Ramos (cell line): Measurements from ENCODE around the gene TMEM41B.
"Not testable (repeated sequence)": the region's sequence is repeated elsewhere in the genome, so short reads cannot be mapped to it uniquely, and the experiment has no call there.

Experiments used
- in situ Hi-C: fragments of 300-500 bp; cut with MboI; formaldehyde crosslinking; loops from one replicate; pipeline ENCODE4 v1.14.3; 2022; ENCODE audit warnings: low sequenced_read_pairs; ENCODE audit not compliant: unreplicated experiment

The TMEM41B gene

GRCh38 chr11:9264316-9265210, 49.8 kb downstream of the TMEM41B start:
- in situ Hi-C loops: no loop called here

DNA sequence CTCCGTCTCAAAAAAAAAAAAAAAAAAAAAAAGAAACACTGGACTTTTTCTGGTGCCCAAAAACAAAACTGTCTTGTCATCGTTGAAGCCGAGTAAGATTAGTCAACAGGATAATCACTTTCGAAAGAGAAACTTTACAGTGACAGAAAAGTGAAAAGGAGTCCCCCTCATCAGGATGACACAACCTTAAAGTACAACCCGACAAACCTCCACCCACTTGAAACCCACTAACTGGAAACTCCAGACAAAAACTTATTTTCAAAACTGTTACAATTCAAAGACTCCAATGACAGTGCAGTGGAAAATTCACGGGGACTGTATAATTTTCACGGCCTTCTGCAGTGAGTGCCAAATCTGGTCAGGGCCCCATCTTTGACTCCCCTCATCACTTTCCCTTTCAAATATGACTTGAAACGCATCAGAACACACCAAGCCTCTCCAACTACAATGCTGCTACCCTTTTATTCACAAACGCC, 50.5 kb downstream of the TMEM41B start:
- in situ Hi-C loops: no loop called here

DNA sequence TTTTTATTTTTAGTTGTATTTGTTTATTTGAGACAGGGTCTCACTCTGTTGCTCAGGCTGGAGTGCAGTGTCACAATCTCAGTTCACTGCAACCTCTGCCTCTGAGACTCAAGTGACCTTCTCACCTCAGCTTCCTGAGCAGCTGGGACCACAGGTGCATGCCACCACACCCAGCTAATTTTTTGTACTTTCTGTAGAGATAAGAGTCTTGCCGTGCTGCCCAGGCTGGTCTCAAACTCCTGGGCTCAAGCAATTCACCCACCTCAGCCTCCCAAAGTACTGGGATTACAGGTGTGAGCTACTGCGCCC, 53.6 kb downstream of the TMEM41B start:
- in situ Hi-C loops: not testable (repeated sequence)

GRCh38 chr11:9259981-9260837, 54.2 kb downstream of the TMEM41B start:
- in situ Hi-C loops: no loop called here

DNA sequence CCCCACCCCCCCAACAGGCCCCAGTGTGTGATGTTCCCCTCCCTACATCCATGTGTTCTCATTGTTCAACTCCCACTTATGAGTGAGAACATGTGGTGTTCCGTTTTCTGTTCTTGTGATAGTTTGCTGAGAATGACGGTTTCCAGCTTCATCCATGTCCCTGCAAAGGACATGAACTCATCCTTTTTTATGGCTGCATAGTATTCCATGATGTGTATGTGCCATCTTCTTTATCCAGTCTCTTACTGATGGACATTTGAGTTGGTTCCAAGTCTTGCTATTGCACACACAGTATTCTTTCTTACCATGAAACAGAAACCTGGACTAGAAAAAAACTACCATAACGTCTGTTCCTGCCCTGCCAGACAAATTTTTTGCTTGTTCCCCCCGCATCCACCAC, 56.1 kb downstream of the TMEM41B start:
- in situ Hi-C loops: not testable (repeated sequence)

- in situ Hi-C loops: no loop called here
Measured at GRCh38 chr11:9254416-9254815, 60.0 kb downstream of the TMEM41B start.

- in situ Hi-C loops: no loop called here
Measured at GRCh38 chr11:9253086-9253485, 61.3 kb downstream of the TMEM41B start.

GRCh38 chr11:9251311-9251710, 63.1 kb downstream of the TMEM41B start:
- in situ Hi-C loops: no loop called here

- in situ Hi-C loops: no loop called here
Measured at GRCh38 chr11:9250139-9250582, 64.2 kb downstream of the TMEM41B start.

GRCh38 chr11:9249252-9249651, 65.1 kb downstream of the TMEM41B start:
- in situ Hi-C loops: no loop called here

DNA sequence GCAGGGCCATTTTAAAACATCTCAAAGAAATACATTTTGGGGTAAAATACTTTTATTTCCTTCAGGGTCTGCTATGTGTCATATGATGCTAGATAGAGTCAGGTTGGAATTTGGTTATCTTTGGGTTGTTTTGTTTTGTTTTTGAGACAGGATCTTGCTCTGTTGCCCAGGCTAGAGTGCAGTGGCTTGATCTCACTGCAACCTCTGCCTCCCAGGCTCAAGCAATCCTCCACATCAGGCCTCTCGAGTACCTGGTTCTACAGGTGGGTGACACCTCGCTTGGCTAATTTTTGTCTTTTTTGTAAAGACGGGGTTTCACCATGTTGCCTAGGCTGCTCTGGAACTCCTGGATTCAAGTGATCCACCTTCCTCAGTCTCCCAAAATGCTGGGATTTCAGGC, 66.5 kb downstream of the TMEM41B start:
- in situ Hi-C loops: no loop called here

DNA sequence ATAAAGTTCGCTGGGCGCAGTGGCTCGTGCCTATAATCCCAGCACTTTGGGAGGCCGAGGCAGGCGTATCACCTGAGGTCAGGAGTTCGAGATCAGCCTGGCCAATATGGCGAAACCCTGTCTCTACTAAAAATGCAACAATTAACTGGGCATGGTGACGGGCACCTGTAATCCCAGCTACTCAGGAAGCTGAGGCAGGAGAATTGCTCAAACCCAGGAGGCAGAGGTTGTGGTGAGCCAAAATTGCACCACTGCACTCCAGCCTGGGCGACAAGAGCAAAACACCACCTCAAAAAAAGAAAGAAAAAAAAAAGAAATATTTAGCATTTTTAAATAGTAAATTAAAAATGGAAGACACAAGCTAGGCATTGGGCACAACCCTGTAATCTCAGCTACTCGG, 78.2 kb downstream of the TMEM41B start:
- in situ Hi-C loops: not testable (repeated sequence)

- in situ Hi-C loops: no loop called here
Measured at GRCh38 chr11:9232482-9232881, 81.9 kb downstream of the TMEM41B start.

GRCh38 chr11:9231848-9232177, 82.6 kb downstream of the TMEM41B start:
- in situ Hi-C loops: no loop called here
